Medulla oblongata (tissue), 1 donor: ENCODE measurements around the gene UBE2K.
A peak's percentile ranks its signal among the peaks of the same experiment; 100 is the strongest.
"Not testable (repeated sequence)": the region's sequence is repeated elsewhere in the genome, so short reads cannot be mapped to it uniquely, and the experiment has no call there.

ENCODE experiments used
- DNase-seq: peaks from one replicate; pipeline ENCODE4 v3.0.0-alpha.2; 2015; ENCODE audit errors: extremely low spot score

Gene UBE2K, protein sequence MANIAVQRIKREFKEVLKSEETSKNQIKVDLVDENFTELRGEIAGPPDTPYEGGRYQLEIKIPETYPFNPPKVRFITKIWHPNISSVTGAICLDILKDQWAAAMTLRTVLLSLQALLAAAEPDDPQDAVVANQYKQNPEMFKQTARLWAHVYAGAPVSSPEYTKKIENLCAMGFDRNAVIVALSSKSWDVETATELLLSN

DNA sequence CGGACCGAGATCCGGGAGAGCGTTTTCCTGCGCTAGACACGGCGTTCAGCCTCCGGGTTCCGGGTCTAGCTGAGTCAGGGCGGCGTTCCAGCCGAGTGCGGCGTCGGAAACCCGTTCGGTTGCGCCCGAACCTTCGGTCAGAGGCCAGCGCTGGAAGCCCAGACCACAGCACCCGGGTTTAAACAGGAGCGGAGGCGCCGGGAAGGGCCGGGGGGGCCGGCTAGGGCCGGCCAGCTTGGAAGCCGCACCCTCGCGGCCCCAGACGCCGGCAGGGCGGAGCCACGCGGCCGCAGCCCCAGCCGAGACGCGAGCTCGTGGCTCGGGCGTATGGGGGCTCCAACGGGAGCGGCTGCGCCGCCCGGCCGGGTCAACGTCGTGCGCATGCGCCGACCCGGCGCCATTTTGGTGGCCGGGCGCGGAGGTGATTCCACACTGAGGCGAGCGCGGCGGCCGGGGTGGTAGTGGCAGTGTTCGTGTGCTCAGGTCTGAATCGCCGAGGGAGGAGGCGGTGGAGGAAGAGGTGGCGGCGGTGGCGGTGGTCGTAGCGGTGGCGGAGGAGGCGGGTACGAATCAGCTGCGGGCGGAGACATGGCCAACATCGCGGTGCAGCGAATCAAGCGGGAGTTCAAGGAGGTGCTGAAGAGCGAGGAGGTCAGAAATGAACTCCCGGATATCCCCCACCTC, at the start of gene UBE2K:
Gene UBE2K, plus strand, starts transcription at position 397 of the 684 bp plus-strand sequence. Its CDS starts 192 bp downstream, at position 589.
- peak; percentile 87 for DNase-seq

DNA sequence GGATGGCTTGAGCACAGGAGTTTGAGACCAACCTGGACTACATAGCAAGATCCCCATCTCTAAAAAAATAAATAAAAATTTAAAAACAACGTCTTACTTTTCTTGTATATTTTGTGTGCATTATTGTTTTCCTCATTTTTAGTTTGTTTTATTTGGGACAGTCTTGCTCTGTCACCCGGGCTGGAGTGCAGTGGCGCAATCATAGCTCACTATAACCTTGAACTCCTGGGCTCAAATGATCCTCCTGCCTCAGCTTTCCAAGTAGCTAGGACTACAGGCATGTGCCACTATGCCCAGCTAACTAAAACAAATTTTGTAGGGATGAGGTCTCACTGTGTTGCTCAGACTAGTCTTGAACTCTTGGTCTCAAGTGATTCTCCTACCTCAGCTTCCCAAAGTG, 49.7 kb upstream of the UBE2K start:
- DNase-seq, result no peak

DNA sequence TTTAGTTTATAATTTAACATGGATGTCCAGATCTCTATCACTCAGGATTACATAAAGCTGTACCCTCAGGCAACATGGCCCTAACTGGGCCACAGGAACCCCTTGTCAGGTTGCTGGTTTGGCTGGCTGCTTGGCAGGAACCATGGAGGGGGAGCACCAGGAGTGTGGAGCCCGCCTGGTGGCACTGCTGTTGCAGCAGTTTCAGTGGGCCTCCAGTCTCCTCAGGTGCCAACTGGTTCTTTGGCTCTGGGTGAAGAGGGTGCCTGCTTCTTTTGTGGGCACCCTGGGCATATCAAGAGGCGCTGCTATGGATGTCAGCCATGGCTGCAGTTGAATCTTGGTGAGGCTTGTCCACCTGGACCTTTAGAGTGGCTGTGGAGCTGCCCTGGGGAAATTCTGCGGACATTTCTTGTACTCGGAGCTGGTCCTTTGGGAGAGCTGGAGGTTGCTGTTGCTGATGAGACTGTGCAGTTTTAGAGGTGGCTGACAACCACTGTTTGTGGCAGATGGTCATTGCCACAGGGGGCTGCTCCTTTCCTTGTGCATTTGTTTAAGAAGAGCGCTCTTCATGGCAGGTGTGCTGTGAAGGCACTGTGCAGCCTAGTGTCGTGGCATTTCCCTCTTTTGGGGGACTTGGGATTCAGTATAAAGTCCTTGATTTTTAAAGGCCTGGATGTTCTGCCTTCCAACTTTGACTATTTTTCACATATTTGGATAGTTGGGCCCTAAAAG, 48.9 kb upstream of the UBE2K start:
- no peak for DNase-seq

DNA sequence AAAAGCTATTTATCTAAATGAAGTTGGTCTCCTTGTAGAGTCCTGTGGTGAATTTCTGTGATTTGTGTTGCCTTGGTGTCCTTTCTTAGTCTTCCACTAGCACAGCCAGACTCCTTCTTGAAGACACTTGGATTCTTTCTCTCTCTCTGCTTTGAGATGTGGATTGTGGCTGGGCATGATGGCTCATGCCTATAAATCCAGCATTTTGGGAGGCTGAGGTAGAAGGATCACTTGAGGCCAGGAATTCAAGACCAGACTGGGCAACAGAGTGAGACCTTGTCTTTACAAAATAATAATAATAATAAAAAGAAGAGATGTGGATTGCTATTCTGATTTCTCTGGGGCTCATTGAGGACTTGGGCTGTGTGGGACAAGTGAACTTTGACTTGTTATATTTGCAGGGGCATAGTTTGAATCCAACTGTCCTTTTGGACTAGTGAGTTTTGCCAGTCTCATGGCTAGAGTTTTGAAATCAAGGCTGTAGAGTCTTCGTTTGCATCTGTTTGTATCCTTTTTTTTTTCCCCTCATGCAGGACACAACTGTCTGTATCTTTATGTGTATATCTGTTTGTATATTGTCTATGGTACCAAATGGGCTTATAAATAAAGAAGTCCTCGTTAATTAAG, 48.2 kb upstream of the UBE2K start:
- no peak for DNase-seq

DNA sequence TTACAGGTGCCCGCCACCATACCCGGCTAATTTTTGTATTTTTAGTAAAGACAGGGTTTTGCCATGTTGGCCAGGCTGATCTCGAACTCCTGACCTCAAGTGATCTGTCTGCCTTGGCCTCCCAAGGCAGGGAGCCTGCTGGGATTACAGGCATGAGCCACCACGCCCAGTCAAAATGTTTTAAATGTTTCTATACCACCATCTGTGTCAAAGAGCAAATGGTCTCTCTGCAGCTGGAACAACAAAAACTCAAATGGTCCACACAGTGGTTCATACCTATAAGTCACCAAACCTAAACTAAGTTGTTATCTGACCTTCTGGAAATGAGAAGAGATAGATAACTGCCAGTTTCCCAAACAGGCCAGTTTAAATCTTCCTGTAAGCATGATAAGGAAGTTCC, 46.4 kb upstream of the UBE2K start:
- not testable (repeated sequence) for DNase-seq

DNA sequence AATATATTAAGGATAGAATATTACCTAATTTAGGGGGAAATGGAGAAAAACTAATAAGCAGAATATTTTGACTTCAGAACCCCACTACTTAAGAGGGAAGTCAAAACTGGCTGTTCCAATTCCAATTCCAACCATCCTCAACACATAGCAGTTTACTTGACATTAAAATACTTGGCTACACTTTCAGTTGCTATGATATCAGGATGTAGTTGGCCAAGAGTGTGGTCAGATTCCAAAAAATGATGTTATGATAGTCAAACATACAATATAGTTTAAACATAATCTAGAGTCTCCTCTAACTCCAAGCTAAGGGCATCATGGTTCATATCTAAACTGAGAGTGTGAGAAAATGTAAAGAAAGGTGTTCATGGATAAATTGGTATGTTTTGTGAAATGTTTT, 42.7 kb upstream of the UBE2K start:
- no peak for DNase-seq

DNA sequence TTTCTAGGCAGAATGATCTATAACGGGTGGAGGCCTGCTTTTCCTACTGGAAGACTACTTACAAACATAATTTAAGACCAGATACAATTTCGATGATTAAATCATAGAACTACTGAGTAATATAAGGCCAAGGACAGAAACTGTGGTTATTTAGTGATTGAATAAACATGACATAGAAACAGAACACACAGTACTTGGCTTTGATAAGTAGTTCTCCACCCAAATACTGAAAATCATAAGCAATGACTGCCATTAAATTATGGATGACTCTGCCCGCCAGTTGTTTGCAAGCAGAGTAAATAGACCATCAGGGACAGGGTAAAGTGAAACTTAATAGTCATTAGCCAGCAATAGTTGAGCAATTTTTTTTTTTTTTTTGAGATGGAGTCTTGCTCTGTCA, 42.1 kb upstream of the UBE2K start:
- no peak for DNase-seq

DNA sequence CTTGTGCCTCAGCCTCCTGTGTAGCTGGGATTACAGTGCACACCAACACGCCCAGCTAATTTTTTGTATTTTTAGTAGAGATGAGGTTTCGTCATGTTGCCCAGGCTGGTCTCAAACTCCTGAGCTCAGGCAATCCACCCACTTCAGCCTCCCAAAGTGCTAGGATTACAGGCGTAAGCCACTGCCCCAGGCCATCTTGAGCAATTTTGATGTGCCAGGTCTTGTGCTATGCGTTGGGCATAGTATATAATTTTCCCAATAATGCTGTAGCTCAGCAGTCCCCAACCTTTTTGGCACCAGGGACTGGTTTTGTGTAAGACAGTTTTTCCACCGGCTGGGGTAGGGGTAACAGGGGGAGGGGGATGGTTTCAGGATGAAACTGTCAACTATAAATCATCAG, 41.3 kb upstream of the UBE2K start:
- not testable (repeated sequence) for DNase-seq

DNA sequence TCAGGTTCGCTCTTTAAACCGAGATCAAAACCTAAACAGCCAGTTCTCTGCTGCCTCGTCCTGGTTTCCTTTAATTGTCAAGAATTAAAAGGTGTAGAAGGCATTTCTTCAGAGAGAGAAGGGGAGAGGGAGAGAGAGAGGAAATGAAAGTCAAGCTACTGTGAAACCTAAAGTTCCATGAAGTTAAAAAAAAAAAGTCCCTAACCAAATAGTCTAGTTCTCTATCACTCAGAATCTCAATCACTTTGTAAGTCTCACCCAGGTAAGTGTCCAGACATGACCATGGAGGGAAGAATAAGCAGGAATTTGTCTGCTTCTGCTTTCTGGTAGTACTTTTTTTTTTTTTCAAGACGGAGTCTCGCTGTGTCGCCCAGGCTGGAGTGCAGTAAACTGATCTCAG, 40.5 kb upstream of the UBE2K start:
- DNase-seq, result no peak

DNA sequence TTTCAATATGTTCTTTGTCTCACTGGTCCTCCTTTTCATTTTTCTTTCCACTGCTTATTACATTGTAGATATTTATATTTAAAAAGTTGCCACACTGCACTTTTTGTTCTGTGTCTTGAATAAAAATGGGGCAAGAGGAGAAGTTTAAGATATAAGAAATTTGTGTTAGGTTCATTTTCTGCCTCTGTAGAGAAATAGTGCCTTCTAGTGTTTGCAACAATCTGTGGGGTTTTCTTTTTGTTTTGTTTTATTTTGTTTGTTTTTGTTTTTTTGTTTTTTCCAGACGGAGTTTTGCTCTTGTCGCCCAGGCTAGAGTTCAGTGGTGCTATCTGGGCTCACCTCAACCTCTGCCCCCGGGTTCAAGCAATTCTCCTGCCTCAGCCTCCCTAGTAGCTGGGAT, 39.2 kb upstream of the UBE2K start:
- no peak for DNase-seq

DNA sequence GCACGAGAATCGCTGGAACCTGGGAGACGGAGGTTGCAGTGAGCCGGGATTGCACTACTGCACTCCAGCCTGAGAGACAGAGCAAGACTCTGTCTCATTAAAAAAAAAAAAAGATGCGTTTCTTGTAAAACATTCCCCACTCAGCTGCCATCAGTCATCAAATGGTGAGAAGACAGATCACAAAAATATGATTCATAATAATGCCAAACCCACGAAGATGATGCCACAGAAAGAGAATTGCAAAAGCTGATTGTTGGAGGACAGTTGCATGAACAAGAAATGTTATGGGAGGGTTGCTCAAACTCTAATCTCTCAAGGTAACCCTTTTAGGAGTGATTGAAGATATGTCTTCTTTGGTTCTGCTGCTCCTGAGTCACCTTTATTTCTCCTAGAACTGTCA, 37.9 kb upstream of the UBE2K start:
- no peak for DNase-seq

DNA sequence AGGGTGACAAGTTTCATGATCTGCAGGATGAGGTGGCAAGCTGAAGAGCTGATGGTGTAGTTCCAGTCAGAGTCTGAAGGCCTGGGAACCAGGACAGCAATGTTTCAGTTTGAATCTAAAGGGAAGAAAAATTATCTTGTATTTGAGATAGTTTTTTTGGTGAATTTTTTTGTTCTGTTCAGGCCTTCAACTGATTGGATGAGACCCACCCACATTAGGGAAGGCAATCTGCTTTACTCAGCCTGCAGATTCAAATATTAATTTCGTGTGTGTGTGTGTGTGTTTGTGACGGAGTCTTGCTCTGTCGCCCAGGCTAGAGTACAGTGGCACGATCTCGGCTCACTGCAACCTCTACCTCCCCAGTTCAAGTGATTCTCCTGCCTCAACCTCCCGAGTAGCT, 37.2 kb upstream of the UBE2K start:
- no peak for DNase-seq

DNA sequence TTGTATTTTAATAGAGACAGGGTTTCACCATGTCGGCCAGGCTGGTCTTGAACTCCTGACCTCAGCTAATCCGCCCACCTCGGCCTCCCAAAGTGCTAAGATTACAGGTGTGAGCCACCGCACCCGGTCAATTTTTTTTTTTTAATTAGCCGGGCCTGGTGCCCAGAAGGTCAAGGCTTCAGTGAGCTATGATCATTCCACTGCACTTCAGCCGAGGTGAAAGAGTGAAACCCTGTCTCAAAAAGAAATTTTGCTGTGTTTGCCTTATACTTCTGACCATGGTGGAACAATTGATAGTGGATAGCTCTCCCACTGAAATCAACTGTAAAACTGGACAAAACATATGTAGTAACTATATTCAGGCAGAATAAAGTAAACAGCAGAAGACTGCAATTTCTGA, 35.3 kb upstream of the UBE2K start:
- no peak for DNase-seq

DNA sequence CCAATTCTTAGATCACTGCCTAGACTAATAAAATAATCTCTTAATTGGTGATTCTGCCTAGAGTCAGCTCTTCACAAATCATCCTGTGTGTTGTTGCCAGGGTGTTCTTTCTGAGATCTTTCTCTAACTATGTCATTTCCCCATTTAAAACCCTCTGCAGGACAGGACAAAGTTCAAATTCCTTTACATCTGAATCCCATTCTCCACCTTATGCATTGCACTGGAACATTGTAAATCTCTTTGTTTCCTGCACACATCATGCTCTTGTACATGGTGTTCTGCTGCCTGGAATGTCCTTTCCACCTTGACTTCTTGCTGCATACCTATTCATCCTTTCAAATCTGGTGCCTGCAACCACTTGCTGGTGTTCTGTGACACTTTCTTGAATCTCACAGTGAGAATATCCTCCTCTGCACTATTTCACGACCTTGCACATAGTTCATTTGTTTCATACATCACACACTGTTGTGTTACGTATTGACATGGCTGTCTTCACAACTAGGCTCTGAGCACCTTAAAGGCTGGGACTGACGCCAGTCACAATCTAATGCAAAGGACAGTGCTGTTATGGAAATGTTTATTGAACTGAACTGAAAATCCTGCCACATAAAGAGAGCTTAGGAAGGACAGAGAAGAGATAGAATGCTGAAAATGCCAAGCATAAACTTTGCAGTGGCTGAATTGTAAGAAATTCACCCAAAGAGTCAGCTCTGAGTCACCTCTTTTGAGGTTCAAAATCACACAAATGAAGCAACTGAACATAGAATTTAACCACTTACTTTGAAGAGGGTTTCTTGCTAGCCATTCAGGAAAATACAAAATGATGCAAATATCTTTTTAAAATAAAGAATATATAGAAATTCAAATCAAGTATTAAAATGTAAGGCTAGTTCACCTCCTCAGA, 32.9 kb upstream of the UBE2K start:
- no peak for DNase-seq

DNA sequence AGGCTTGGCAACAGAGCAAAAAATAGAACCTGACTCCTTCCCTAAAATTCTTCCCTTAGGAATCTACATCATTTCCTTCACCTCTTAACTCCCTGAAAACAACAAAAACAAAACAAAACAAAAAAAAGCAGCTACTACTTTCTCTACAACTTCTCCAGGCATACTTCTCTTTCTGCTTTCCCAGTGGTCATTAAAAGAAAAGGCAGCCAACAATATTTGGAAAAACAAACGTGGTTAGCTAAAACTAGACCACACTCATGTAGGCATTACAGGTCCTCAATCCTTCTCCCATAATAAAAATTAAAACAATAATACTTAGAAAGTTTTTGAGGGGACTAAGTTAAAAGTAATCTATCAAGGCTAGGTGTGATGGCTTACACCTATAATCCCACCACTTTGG, 30.2 kb upstream of the UBE2K start:
- DNase-seq, result no peak

DNA sequence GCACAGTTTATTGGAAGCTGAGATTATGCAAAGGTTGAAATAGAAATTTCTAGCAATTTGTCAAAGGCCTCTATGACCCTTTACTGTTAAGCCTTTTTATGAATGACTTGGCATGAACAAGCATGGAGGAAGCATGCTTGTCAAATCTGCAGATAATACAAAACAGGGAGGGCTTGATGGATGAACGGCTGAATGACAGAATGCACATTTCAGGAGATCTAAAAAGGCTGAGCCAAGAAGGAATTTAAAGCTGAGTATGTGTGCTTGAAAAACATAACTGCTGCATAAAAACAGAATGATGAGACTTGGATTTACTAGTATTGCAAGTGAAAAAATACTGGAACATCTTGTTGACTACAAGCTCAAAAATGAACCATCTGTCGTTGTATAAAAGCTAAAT, 29.0 kb upstream of the UBE2K start:
- DNase-seq, result no peak

DNA sequence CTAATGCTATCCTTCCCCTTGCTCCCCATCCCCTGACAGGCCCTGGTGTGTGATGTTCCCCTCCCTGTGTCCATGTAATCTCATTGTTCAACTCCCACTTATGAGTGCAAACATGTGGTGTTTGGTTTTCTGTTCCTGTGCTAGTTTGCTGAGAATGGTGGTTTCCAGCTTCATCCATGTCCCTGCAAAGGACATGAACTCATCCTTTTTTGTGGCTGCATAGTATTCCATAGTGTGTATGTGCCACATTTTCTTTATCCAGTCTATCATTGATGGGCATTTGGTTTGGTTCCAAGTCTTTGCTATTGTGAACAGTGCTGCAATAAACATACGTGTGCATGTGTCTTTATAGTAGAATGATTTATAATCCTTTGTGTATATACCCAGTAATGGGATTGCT, 27.6 kb upstream of the UBE2K start:
- DNase-seq, result not testable (repeated sequence)

DNA sequence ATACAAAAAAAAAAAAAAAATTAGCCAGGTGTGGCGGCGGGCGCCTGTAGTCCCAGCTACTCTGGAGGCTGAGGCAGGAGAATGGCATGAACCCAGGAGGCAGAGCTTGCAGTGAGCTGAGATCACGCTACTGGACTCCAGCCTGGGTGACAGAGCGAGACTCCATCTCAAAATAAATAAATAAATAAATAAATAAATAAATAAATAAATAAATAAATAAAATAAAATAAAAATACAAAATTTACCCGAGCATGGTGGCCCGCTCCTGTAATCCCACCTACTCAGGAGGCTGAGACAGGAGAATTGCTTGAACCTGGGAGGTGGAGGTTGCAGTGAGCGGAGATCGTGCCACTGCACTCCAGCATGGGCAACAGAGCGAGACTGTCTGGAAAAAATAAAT, 22.3 kb upstream of the UBE2K start:
- not testable (repeated sequence) for DNase-seq

DNA sequence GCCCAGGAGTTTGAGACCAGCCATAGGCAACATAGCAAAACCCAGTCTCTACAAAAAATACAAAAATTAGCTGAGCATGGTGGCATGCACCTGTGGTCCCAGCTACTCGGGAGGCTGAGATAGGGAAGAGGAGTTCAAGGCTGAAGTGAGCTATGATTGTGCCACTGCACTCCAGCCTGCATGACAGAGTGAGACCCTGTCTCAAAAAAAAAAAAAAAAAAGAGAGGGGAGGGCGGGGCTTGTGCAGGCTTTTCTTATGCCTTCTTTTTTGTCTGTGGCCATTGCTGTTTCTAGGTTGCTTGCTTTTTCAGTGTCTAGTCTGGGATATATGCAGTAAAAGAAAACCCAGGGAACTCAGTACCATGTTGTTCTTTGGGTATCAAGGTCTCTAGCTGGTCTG, 16.9 kb upstream of the UBE2K start:
- not testable (repeated sequence) for DNase-seq

DNA sequence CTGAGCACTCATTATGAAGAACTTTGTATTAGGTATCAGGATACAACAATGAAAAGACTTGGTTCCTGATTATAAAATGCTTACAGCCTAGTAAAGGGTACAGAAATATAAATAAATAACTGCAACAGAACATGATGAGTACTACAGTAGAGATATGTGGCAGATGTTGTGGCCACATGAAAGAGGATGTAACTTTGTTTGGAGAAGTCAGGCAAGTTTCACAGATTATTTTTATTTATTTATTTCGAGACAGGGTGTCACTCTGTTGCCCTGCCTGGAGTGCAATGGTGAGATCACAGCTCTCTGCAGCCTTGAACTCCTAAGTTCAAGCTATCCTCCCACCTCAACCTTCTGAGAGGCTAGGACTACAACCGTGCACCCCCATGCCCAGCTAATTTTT, 15.8 kb upstream of the UBE2K start:
- DNase-seq, result peak; percentile 25

DNA sequence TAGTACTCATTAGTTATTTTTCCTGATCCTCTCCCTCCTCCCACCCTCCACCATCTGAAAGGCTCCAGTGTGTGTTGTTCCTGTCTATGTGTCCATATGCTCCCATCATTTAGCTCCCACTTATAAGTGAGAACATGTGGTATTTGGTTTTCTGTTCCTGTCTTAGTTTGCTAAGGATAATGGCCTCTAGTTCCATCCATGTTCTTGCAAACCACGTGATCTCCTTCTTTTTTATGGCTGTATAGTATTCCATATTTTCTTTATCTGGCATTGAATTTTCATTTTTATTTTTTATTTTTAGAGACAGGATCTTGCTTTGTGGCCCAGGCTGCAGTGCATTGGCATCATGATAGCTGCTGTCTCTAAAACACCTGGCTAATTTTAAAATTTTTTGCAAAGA, 11.9 kb upstream of the UBE2K start:
- no peak for DNase-seq

DNA sequence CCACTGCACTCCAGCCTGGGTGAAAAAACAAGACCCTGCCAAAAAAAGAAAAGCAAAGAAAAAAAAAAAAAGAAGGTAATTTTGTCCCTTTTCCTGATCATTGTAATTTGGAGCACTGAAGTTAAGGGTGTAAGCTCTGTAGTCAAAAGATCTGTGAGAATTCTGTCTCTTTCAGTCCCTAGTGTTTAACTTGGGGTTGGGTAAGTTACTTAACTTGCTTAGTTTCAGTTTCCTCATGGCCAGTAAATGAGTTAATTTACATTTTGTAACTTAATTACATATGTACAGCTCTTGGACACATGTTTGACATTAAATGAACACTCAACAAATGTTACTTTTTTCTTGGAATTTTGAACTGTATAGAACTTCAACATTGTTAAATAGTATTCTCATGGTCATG, 10.9 kb upstream of the UBE2K start:
- no peak for DNase-seq
